Mammary epithelial cell (primary cell): ENCODE results near the gene CD33.

Source experiments
- EZH2 ChIP-seq: IDR thresholded peaks from 2 replicates; pipeline ENCODE4 v1.6.1; 2012; ENCODE audit warnings: low read length, inconsistent platforms, borderline replicate concordance
- TF ChIP-seq, protein P1 (sequence below), 2 donors: IDR thresholded peaks in 1 of 2; conservative IDR thresholded peaks in 1 of 2; 2 replicates each; pipeline ENCODE4 v1.5.1; 2011 to 2012; ENCODE audit warnings: inconsistent platforms in 2 of 2, low read length in 2 of 2, mild to moderate bottlenecking in 2 of 2, control low read depth in 1 of 2, low read depth in 1 of 2; ENCODE audit not compliant: insufficient read depth in 1 of 2; ENCODE audit errors: extremely low read depth in 1 of 2

DNA sequence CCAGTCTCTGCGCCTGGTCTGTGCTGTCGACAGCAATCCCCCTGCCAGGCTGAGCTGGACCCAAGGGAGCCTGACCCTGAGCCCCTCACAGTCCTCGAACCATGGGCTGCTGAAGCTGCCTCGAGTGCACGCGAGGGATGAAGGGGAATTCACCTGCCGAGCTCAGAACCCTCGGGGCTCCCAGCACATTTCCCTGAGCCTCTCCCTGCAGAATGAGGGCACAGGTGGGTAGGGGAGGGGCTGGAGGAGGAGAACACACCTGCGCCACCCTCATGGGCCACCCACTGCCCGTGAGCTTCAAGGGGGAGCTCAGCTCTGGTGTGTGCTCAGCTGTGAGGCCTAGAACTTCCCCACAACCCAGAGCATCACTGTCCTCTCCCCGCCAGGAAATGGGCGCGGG, 38.6 kb upstream of the CD33 start:
- TF ChIP-seq, protein P1, sequence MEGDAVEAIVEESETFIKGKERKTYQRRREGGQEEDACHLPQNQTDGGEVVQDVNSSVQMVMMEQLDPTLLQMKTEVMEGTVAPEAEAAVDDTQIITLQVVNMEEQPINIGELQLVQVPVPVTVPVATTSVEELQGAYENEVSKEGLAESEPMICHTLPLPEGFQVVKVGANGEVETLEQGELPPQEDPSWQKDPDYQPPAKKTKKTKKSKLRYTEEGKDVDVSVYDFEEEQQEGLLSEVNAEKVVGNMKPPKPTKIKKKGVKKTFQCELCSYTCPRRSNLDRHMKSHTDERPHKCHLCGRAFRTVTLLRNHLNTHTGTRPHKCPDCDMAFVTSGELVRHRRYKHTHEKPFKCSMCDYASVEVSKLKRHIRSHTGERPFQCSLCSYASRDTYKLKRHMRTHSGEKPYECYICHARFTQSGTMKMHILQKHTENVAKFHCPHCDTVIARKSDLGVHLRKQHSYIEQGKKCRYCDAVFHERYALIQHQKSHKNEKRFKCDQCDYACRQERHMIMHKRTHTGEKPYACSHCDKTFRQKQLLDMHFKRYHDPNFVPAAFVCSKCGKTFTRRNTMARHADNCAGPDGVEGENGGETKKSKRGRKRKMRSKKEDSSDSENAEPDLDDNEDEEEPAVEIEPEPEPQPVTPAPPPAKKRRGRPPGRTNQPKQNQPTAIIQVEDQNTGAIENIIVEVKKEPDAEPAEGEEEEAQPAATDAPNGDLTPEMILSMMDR (conservative IDR thresholded peaks at IDR 0.05 in 1 of 2, IDR thresholded peaks at IDR 0.05 in 1 of 2; ENCODE audit: extremely low read depth in 1 of 2, insufficient read depth in 1 of 2, low read depth in 1 of 2, low read length in 2 of 2): no peak
- no peak for TF ChIP-seq EZH2
